Activated T-helper 1 cell treated with anti-CD3 and anti-CD28 coated beads, Interleukin-12 subunit alpha, Interleukin-12 subunit beta, Interleukin-2, Interleukin-4 antibody, amounts not matched to agents 30 ng/mL and 10 ng/mL and 1 ng/mL, durations not matched to agents 14 hours and 24 hours and 36 hours (primary cell): ENCODE measurements around the gene TPH1. TPM values are rescaled to one million over a fixed set of nuclear protein-coding genes. Genes with fewer than 3 reads are reported as not detected.

ENCODE experiments used
- DNase-seq: peaks from one replicate; pipeline ENCODE4 v3.0.0; 2021; ENCODE audit warnings: low spot score
- H3K27ac Mint-ChIP-seq: one replicate; pipeline ENCODE4 v1.8.0; 2021; ENCODE audit warnings: mild to moderate bottlenecking, mixed read lengths
- H3K27me3 Mint-ChIP-seq: one replicate; pipeline ENCODE4 v1.8.0; 2022; ENCODE audit warnings: mild to moderate bottlenecking, moderate library complexity, mixed read lengths; ENCODE audit not compliant: insufficient read depth
- H3K36me3 Mint-ChIP-seq: one replicate; pipeline ENCODE4 v1.8.0; 2021; ENCODE audit warnings: low read depth, mixed read lengths
- H3K4me1 Mint-ChIP-seq: one replicate; pipeline ENCODE4 v1.8.0; 2021; ENCODE audit warnings: low read depth, mixed read lengths
- H3K4me3 Mint-ChIP-seq: one replicate; pipeline ENCODE4 v1.8.0; 2021; ENCODE audit warnings: mild to moderate bottlenecking, moderate library complexity, mixed read lengths
- H3K9me3 Mint-ChIP-seq: one replicate; pipeline ENCODE4 v1.8.0; 2021; ENCODE audit warnings: mixed read lengths
- intact Hi-C: fragments of 100-400 bp; cut with micrococcal nuclease; formaldehyde crosslinking; loops from one replicate; pipeline ENCODE4 v1.15.1; 2024
- total RNA-seq: library from RNA; stranded (reverse); gene quantifications from 2 replicates; pipeline ENCODE4 v1.2.3, GENCODE V29; 2022

TPH1 gene
- total RNA-seq = 0.49 and 0.51 TPM in 2 replicates

GRCh38 chr11:18046116-18046777 lies at the start of gene TPH1:
TPH1 (minus strand) TSS chr11:18046269; CDS start chr11:18040762, 5,507 bp downstream.
- H3K27ac Mint-ChIP-seq = no peak within 1 kb of the TSS
- H3K9me3 Mint-ChIP-seq = no peaks in the 10 kb centered on the region
- no peak within 1 kb of the TSS for H3K4me3 Mint-ChIP-seq
- intact Hi-C loops = no loop called here
- no peaks in the 10 kb centered on the region for H3K36me3 Mint-ChIP-seq
- no peaks in the 10 kb centered on the region for H3K4me1 Mint-ChIP-seq
- H3K27me3 Mint-ChIP-seq = peaks cover 43% of the 10 kb centered on the region
- no peak for DNase-seq

DNA sequence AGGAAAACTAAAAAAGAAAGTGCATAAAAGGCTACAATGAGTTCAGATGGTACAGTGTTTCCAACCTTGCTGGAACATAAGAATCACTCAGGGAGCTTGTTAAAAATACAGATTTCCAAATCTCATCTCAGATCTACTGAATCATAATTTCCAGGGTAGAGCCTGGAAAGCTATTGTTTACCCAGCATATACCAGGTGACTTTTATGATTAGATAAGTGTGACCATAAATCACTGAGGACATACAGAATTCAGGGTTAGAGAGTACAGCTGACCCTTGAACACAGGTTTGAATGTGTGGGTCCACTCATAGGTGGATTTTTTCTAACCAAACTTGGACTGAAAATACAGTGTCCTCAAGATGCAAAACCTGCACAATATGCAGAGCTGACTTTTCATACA lies 47.9 kb upstream of the TPH1 start:
- Mint-ChIP-seq H3K27me3 (no peaks in the 10 kb centered on the region), H3K4me1 (no peaks in the 10 kb centered on the region), H3K36me3 (peaks cover 37% of the 10 kb centered on the region), H3K9me3 (no peaks in the 10 kb centered on the region), H3K4me3 (no peak overlapping the region), H3K27ac (no peak overlapping the region)
- intact Hi-C loops = no loop called here
- no peak for DNase-seq

- no peak for DNase-seq
- Mint-ChIP-seq H3K9me3 (no peaks in the 10 kb centered on the region), H3K4me1 (no peaks in the 10 kb centered on the region), H3K4me3 (no peak overlapping the region), H3K27ac (no peak overlapping the region), H3K27me3 (no peaks in the 10 kb centered on the region), H3K36me3 (peaks cover 45% of the 10 kb centered on the region)
- intact Hi-C loops = no loop called here
Measured at GRCh38 chr11:18091731-18092130, 45.7 kb upstream of the TPH1 start.

DNA sequence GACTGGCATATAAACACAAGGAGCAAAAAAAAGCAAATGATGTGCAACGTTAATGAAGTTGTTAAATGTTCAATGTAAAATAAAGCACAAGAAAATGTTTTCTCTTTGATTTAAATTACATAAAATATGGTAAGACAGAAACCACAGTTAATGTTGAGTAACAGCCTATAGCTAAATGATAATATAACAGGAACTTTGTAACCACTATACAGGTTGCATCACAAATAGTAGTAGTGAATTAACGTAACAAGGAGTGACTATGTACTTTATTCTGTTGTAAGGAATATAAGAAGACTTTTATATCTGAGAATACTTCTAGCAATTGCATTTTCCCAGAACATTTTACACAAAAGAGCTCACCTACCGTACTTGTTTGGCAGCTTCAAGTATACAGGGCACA lies 42.9 kb upstream of the TPH1 start:
- Mint-ChIP-seq H3K4me1 (no peaks in the 10 kb centered on the region), H3K4me3 (no peak overlapping the region), H3K9me3 (no peaks in the 10 kb centered on the region), H3K36me3 (peaks cover 44% of the 10 kb centered on the region), H3K27ac (no peak overlapping the region), H3K27me3 (no peaks in the 10 kb centered on the region)
- intact Hi-C loops = no loop called here
- DNase-seq = no peak

GRCh38 chr11:18088366-18088765 lies 42.3 kb upstream of the TPH1 start:
- Mint-ChIP-seq H3K9me3 (no peaks in the 10 kb centered on the region), H3K36me3 (peaks cover 39% of the 10 kb centered on the region), H3K4me3 (no peak overlapping the region), H3K4me1 (no peaks in the 10 kb centered on the region), H3K27ac (no peak overlapping the region), H3K27me3 (no peaks in the 10 kb centered on the region)
- intact Hi-C loops = no loop called here
- no peak for DNase-seq

GRCh38 chr11:18081551-18081950 lies 35.5 kb upstream of the TPH1 start:
- intact Hi-C loops = no loop called here
- Mint-ChIP-seq H3K9me3 (no peaks in the 10 kb centered on the region), H3K27me3 (no peaks in the 10 kb centered on the region), H3K4me1 (no peaks in the 10 kb centered on the region), H3K4me3 (no peak overlapping the region), H3K27ac (no peak overlapping the region), H3K36me3 (peaks cover 28% of the 10 kb centered on the region)
- DNase-seq = no peak

GRCh38 chr11:18080451-18080850 lies 34.4 kb upstream of the TPH1 start:
- DNase-seq = no peak
- H3K9me3 Mint-ChIP-seq = no peaks in the 10 kb centered on the region
- no peaks in the 10 kb centered on the region for H3K4me1 Mint-ChIP-seq
- peaks cover 26% of the 10 kb centered on the region for H3K36me3 Mint-ChIP-seq
- H3K27me3 Mint-ChIP-seq = no peaks in the 10 kb centered on the region
- H3K4me3 Mint-ChIP-seq = no peak overlapping the region
- intact Hi-C loops = no loop called here
- H3K27ac Mint-ChIP-seq = no peak overlapping the region

- H3K27me3 Mint-ChIP-seq = no peaks in the 10 kb centered on the region
- H3K27ac Mint-ChIP-seq = no peak overlapping the region
- H3K36me3 Mint-ChIP-seq = peaks cover 21% of the 10 kb centered on the region
- intact Hi-C loops = no loop called here
- no peak for DNase-seq
- no peaks in the 10 kb centered on the region for H3K4me1 Mint-ChIP-seq
- no peak overlapping the region for H3K4me3 Mint-ChIP-seq
- no peaks in the 10 kb centered on the region for H3K9me3 Mint-ChIP-seq
Measured at GRCh38 chr11:18078909-18079308, 32.8 kb upstream of the TPH1 start.

DNA sequence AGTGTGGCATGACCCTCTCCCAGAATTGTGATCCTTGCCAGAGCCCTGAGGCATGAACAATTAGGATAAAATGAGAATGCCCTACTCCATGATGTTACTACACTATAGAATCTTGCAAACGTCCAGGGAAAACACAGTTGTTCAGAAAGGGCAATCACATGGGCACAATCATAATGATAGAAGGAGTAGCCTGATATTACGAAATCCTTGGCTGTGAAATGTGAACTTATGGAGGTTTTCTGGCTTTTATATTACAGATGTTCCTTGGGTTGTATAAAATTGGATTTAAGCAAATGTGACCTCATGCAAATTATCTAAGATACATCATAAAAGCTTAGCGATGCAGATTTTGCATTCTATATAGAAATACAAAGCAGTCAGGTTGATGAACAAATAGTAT lies 29.4 kb upstream of the TPH1 start:
- intact Hi-C loops = no loop called here
- Mint-ChIP-seq H3K27ac (no peak overlapping the region), H3K27me3 (no peaks in the 10 kb centered on the region), H3K36me3 (peaks cover 8% of the 10 kb centered on the region), H3K4me1 (no peaks in the 10 kb centered on the region), H3K9me3 (no peaks in the 10 kb centered on the region), H3K4me3 (no peak overlapping the region)
- no peak for DNase-seq

DNA sequence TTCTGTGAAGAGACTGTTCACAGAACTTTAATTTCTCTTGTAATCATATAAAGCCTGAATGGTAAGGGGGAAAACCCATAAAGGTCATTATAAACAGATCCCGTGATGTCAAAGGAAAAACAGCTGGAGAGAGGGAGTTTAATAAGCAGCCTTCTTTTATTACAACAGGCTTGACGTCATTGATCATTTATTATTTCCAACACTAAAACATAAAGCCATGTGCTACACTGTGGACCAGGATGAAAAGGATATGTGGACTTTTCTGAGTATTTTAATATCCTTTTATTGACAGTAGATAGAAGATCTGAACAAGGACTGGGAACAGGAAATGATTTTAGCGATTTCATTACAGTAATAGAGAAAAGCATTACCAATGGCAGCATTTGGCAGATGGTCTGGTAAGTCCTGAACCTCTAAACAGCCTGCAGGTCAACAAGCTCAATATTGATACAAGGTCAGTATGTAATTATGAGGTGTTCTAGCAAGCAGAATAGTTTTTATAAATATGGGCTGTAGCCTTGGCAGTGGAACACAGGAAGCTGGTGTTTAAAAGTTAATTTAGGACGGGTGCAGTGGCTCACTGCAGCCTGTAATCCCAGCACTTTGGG lies 25.1 kb upstream of the TPH1 start:
- DNase-seq = no peak
- H3K36me3 Mint-ChIP-seq = no peaks in the 10 kb centered on the region
- intact Hi-C loops = no loop called here
- no peaks in the 10 kb centered on the region for H3K4me1 Mint-ChIP-seq
- no peak overlapping the region for H3K27ac Mint-ChIP-seq
- H3K4me3 Mint-ChIP-seq = no peak overlapping the region
- no peaks in the 10 kb centered on the region for H3K9me3 Mint-ChIP-seq
- H3K27me3 Mint-ChIP-seq = no peaks in the 10 kb centered on the region

- no peaks in the 10 kb centered on the region for H3K27me3 Mint-ChIP-seq
- H3K4me1 Mint-ChIP-seq = no peaks in the 10 kb centered on the region
- H3K36me3 Mint-ChIP-seq = no peaks in the 10 kb centered on the region
- intact Hi-C loops = no loop called here
- no peak overlapping the region for H3K4me3 Mint-ChIP-seq
- H3K27ac Mint-ChIP-seq = no peak overlapping the region
- DNase-seq = no peak
- no peaks in the 10 kb centered on the region for H3K9me3 Mint-ChIP-seq
Measured at GRCh38 chr11:18067372-18067771, 21.3 kb upstream of the TPH1 start.

- Mint-ChIP-seq H3K27ac (no peak overlapping the region), H3K9me3 (no peaks in the 10 kb centered on the region), H3K36me3 (no peaks in the 10 kb centered on the region), H3K27me3 (no peaks in the 10 kb centered on the region), H3K4me3 (no peak overlapping the region), H3K4me1 (no peaks in the 10 kb centered on the region)
- intact Hi-C loops = no loop called here
- no peak for DNase-seq
Measured at GRCh38 chr11:18066626-18067025, 20.6 kb upstream of the TPH1 start.

- intact Hi-C loops = no loop called here
- Mint-ChIP-seq H3K27ac (no peak overlapping the region), H3K27me3 (no peaks in the 10 kb centered on the region), H3K4me1 (no peaks in the 10 kb centered on the region), H3K9me3 (no peaks in the 10 kb centered on the region), H3K4me3 (no peak overlapping the region), H3K36me3 (no peaks in the 10 kb centered on the region)
- no peak for DNase-seq
Measured at GRCh38 chr11:18065572-18065971, 19.5 kb upstream of the TPH1 start.
